ENCODE results near the gene GFOD2. TPM values are rescaled to one million over a fixed set of nuclear protein-coding genes. Genes with fewer than 3 reads are reported as not detected.

The GFOD2 gene
- total RNA-seq, 1 experiment from 2014 or later: 13.4 TPM

DNA sequence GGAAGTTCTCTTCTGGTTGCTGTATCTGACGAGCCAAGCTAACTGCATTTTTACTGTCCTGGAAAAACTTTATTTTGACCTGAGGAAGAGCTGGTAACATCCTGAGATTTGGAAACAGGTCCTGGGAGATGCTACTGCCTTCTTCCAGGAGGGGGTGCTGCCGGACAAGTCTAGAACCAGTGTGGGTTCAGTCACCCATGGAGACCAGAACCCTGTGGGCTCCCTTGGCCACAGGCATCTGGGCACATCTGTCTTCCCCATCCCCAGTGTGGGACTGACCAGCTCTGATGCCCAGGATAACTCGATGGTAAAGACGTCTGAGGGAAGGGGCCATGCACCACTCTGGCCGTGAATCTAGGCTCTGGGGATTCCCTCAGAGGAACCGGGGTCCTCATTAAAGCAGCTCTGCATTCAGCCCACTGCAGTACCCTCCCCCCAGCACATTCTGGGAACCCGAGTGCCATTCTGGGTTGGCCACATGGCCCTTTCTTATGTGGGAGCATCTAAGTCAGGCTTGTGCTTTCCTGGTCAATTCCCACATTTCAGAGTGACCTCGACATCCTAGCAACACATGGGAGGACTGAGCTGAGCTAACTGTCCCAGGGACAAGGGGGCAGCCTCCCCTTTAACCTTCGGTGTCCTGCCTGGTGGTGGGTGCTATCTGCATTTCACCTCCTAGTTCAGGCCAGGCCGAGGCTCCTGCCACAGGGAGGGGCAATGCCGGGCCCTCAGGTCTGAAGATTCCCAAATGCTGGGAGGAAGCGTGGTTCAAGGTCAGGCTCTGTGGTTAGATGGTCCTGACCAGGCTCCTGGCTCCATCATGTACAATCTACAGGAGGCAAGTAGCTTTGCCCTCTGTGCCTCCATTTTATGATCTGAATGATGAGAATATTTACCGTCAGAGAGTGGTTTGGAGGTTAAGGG, 46.1 kb downstream of the GFOD2 start:
- POLR2A ChIA-PET: interaction anchor here (0.9 kb wide), 1 partner anchor 46 kb away, joined by 3 read pairs; the partner anchor contains the start of gene GFOD2
- DNase-seq: peak; percentile 80 to 87
- no peak overlapping the region for H3K4me3 Mint-ChIP-seq (ENCODE audit: unreplicated experiment)
- no peaks in the 10 kb centered on the region for H3K9me3 ChIP-seq
- BruUV-seq (replicated peaks): no TSS peak
- H3K27me3 Mint-ChIP-seq (ENCODE audit: insufficient read depth, unreplicated experiment): no peaks in the 10 kb centered on the region
- H3K4me3 ChIP-seq (ENCODE audit: low read depth, low read length): no peak overlapping the region
- peaks cover 4% of the 10 kb centered on the region for H3K4me1 Mint-ChIP-seq (ENCODE audit: low read depth, unreplicated experiment)
- intact Hi-C loops (cut with micrococcal nuclease; ENCODE audit: unreplicated experiment): loop anchor here (1.0 to 2.0 kb wide), 4 partner anchors 46 to 255 kb away; partner anchors contain the start of genes GFOD2, RANBP10 and TSNAXIP1
- H3K36me3 Mint-ChIP-seq (ENCODE audit: insufficient read depth, unreplicated experiment): no peaks in the 10 kb centered on the region
- H3K36me3 ChIP-seq (ENCODE audit: control insufficient read depth, insufficient read depth, low read length): no peaks in the 10 kb centered on the region
- CTCF ChIA-PET: interaction anchor here (0.6 to 2.0 kb wide), 19 partner anchors 13 to 368 kb away, joined by 3 to 18 read pairs (median 5); partner anchors contain the start of genes ACD, GFOD2, RANBP10 and TSNAXIP1
- peaks cover 8% of the 10 kb centered on the region for H3K4me1 ChIP-seq
- no peaks in the 10 kb centered on the region for H3K27me3 ChIP-seq (replicated peaks; ENCODE audit: control insufficient read depth, insufficient read depth, low read length)
- no peaks in the 10 kb centered on the region for H3K9me3 Mint-ChIP-seq (ENCODE audit: unreplicated experiment)
- H3K27ac Mint-ChIP-seq (ENCODE audit: unreplicated experiment): no peak overlapping the region
- peak; percentile 91 to 94 for TF ChIP-seq CTCF (IDR thresholded peaks at IDR 0.05; ENCODE audit: insufficient read depth in 1 of 2, low read depth in 1 of 2, low read length in 1 of 2, severe bottlenecking in 1 of 2, unreplicated experiment in 1 of 2)

- no peaks in the 10 kb centered on the region for H3K4me1 Mint-ChIP-seq (ENCODE audit: low read depth, unreplicated experiment)
- Histone ChIP-seq H3K9me3 (no peaks in the 10 kb centered on the region), H3K4me3 (ENCODE audit: low read depth, low read length) (no peak overlapping the region), H3K27me3 (replicated peaks; ENCODE audit: control insufficient read depth, insufficient read depth, low read length) (no peaks in the 10 kb centered on the region), H3K4me1 (peaks cover 2% of the 10 kb centered on the region), H3K36me3 (ENCODE audit: control insufficient read depth, insufficient read depth, low read length) (no peaks in the 10 kb centered on the region)
- intact Hi-C loops (cut with micrococcal nuclease; ENCODE audit: unreplicated experiment): loop anchor here (1.0 to 2.0 kb wide), 4 partner anchors 46 to 256 kb away; partner anchors contain the start of genes GFOD2, RANBP10 and TSNAXIP1
- H3K27me3 Mint-ChIP-seq (ENCODE audit: insufficient read depth, unreplicated experiment): no peaks in the 10 kb centered on the region
- ChIA-PET POLR2A (interaction anchor here (0.5 kb wide), 1 partner anchor 194 kb away, joined by 3 read pairs; no protein-coding TSS in a partner anchor), CTCF (interaction anchor here (0.6 to 2.0 kb wide), 15 partner anchors 12 to 368 kb away, joined by 3 to 18 read pairs (median 5); partner anchors contain the start of genes ACD, GFOD2, RANBP10 and TSNAXIP1)
- H3K4me3 Mint-ChIP-seq (ENCODE audit: unreplicated experiment): no peak overlapping the region
- peak in 1 of 2 experiments; percentile 31 for DNase-seq
- H3K36me3 Mint-ChIP-seq (ENCODE audit: insufficient read depth, unreplicated experiment): no peaks in the 10 kb centered on the region
- TF ChIP-seq CTCF (IDR thresholded peaks at IDR 0.05; ENCODE audit: insufficient read depth in 1 of 2, low read depth in 1 of 2, low read length in 1 of 2, severe bottlenecking in 1 of 2, unreplicated experiment in 1 of 2): no peak
- H3K27ac Mint-ChIP-seq (ENCODE audit: unreplicated experiment): no peak overlapping the region
- no TSS peak for BruUV-seq (replicated peaks)
- no peaks in the 10 kb centered on the region for H3K9me3 Mint-ChIP-seq (ENCODE audit: unreplicated experiment)
Observed at GRCh38 chr16:67672306-67672705, 46.8 kb downstream of the GFOD2 start.

DNA sequence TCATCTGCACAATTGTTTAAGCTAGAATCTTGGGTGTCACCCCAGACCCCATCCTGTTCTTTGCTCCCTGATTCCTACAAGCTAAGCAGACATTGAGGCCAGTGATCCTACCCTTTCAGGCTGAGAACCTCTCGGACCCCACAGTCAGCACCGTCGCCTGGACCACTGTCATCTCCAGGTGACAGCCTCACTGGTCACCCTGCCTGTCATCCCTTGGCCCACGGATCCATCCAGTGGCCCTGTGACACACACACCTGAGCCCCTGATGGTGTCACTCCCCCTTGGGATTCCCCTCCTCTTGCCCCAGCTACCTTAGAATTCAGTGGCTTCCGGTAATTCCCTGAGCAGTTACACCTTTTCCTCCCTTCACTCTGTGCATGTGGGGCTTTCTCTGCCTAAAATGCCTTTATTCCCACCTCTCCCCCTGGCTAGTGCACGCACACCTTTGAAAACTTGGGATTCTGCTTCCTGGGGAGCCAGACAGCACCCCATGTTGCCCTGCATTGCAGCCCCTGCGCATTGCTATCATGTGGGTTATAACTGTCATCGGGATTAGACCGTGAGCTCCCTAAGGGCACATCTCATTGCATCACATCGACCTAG, 49.5 kb downstream of the GFOD2 start:
- Histone ChIP-seq H3K9me3 (no peaks in the 10 kb centered on the region), H3K27me3 (replicated peaks; ENCODE audit: control insufficient read depth, insufficient read depth, low read length) (no peaks in the 10 kb centered on the region), H3K4me3 (ENCODE audit: low read depth, low read length) (no peak overlapping the region), H3K4me1 (peaks cover 4% of the 10 kb centered on the region), H3K36me3 (ENCODE audit: control insufficient read depth, insufficient read depth, low read length) (no peaks in the 10 kb centered on the region)
- no TSS peak for BruUV-seq (replicated peaks)
- Mint-ChIP-seq H3K4me1 (ENCODE audit: low read depth, unreplicated experiment) (no peaks in the 10 kb centered on the region), H3K36me3 (ENCODE audit: insufficient read depth, unreplicated experiment) (no peaks in the 10 kb centered on the region), H3K9me3 (ENCODE audit: unreplicated experiment) (no peaks in the 10 kb centered on the region), H3K27me3 (ENCODE audit: insufficient read depth, unreplicated experiment) (no peaks in the 10 kb centered on the region), H3K27ac (ENCODE audit: unreplicated experiment) (no peak overlapping the region), H3K4me3 (ENCODE audit: unreplicated experiment) (no peak overlapping the region)
- ChIA-PET CTCF (interaction anchor here (0.6 to 2.5 kb wide), 4 partner anchors 36 to 245 kb away, joined by 3 to 15 read pairs (median 7); no protein-coding TSS in a partner anchor), POLR2A (interaction anchor here (0.6 kb wide), 1 partner anchor 71 kb away, joined by 3 read pairs; no protein-coding TSS in a partner anchor)
- intact Hi-C loops (cut with micrococcal nuclease; ENCODE audit: unreplicated experiment): no loop called here
- no peak for DNase-seq
- no peak for TF ChIP-seq CTCF (IDR thresholded peaks at IDR 0.05; ENCODE audit: insufficient read depth in 1 of 2, low read depth in 1 of 2, low read length in 1 of 2, severe bottlenecking in 1 of 2, unreplicated experiment in 1 of 2)
